GM12878 (cell line): ENCODE data around the gene ADARB1. TPM values are rescaled to one million over a fixed set of nuclear protein-coding genes. Genes with fewer than 3 reads are reported as not detected.

Experiments used
- ATAC-seq: fragments of 200-7000 bp; cut with Tn5 transposase; 3 replicates; pipeline ENCODE4 v1.9.1; 2020; ENCODE audit warnings: mild to moderate bottlenecking, moderate library complexity
- BruUV-seq: library from RNA; stranded (reverse); fragments of 400-500 nt; replicated peaks from 2 replicates; lab custom pipeline; 2021; lab: Mats Ljungman, UMichigan
- CTCF ChIA-PET: fragments of 300-600 bp; sonication (Branson Sonifier 250); formaldehyde crosslinking; extraction: SDS; loops from one replicate; lab custom pipeline; 2021; ENCODE audit warnings: inconsistent platforms; lab: Yijun Ruan, JAX
- POLR2A ChIA-PET: fragments of 350-600 bp; formaldehyde crosslinking; extraction: SDS; loops from one replicate; lab custom pipeline; 2021; ENCODE audit warnings: inconsistent platforms; lab: Charles Lee
- RAD21 ChIA-PET: fragments of 300-600 bp; sonication (Branson Sonifier 250); formaldehyde crosslinking; loops from one replicate; lab custom pipeline; 2023; ENCODE audit warnings: antibody characterized with exemption; ENCODE audit not compliant: unreplicated experiment; lab: Charles Lee
- SMC1A ChIA-PET: fragments of 300-600 bp; sonication (Branson Sonifier 250); formaldehyde crosslinking; loops from one replicate; lab custom pipeline; 2023; ENCODE audit not compliant: unreplicated experiment, uncharacterized antibody; lab: Charles Lee
- DNase-seq: peaks from one replicate; pipeline ENCODE4 v3.0.0-alpha.2; 2011; ENCODE audit warnings: low read depth, low spot score
- FAIRE-seq: peaks from 3 replicates; lab custom pipeline; 2011; peaks lifted over from hg19 to GRCh38; lab: Jason Lieb, UNC
- H2AFZ ChIP-seq: 2 replicates; pipeline ENCODE4 v1.6.0; 2011; ENCODE audit warnings: low read depth, low read length, control low read depth; ENCODE audit not compliant: control insufficient read depth
- H3K27ac ChIP-seq: 2 replicates; pipeline ENCODE4 v1.5.1; 2011; ENCODE audit warnings: control low read depth; ENCODE audit not compliant: control insufficient read depth, insufficient read depth
- H3K27me3 ChIP-seq, 2 experiments: replicated peaks in 1 of 2; 2 replicates each; pipeline versions ENCODE4 v1.6.0 to v1.6.1; 2011; ENCODE audit warnings: low read length in 1 of 2; ENCODE audit not compliant: control insufficient read depth in 2 of 2, insufficient read depth in 2 of 2
- H3K36me3 ChIP-seq, 2 experiments: 2 replicates each; pipeline ENCODE4 v1.5.1; 2011; ENCODE audit warnings: low read length in 1 of 2; ENCODE audit not compliant: control insufficient read depth in 2 of 2, insufficient read depth in 2 of 2
- H3K4me1 ChIP-seq: 2 replicates; pipeline ENCODE4 v1.6.1; 2011; ENCODE audit warnings: mild to moderate bottlenecking, low read length, moderate library complexity, mixed read lengths; ENCODE audit not compliant: control insufficient read depth, insufficient read depth
- H3K4me2 ChIP-seq: 2 replicates; pipeline ENCODE4 v1.6.0; 2011; ENCODE audit warnings: control low read depth; ENCODE audit not compliant: control insufficient read depth, insufficient read depth
- H3K4me3 ChIP-seq: fragments of 200-600 bp; sonication (generic); 2 replicates; pipeline ENCODE4 v1.5.1; 2016
- H3K79me2 ChIP-seq: 2 replicates; pipeline ENCODE4 v1.6.0; 2011; ENCODE audit warnings: low read length; ENCODE audit not compliant: control insufficient read depth, insufficient read depth
- H3K9ac ChIP-seq: 2 replicates; pipeline ENCODE4 v1.8.0; 2011; ENCODE audit warnings: low read length, control low read depth, mixed read lengths; ENCODE audit not compliant: control insufficient read depth, insufficient read depth
- H3K9me3 ChIP-seq: replicated peaks from 3 replicates; pipeline ENCODE4 v1.5.1; 2011; ENCODE audit warnings: mild to moderate bottlenecking, low read length; ENCODE audit not compliant: control insufficient read depth, insufficient read depth
- H4K20me1 ChIP-seq: 2 replicates; pipeline ENCODE4 v1.6.0; 2011; ENCODE audit not compliant: control insufficient read depth, insufficient read depth
- ATF3 ChIP-seq: IDR thresholded peaks from 2 replicates; pipeline ENCODE4 v1.6.1; 2011; ENCODE audit warnings: low read depth, mild to moderate bottlenecking, low read length, moderate library complexity, borderline replicate concordance; ENCODE audit errors: extremely low read depth
- FOS ChIP-seq: IDR thresholded peaks from 3 replicates; pipeline ENCODE4 v1.6.1; 2011; ENCODE audit warnings: borderline replicate concordance; ENCODE audit not compliant: insufficient read length; ENCODE audit errors: extremely low read depth
- IRF5 ChIP-seq: fragments of 450-650 bp; IDR thresholded peaks from 2 replicates; pipeline ENCODE4 v1.6.1; 2017; ENCODE audit warnings: borderline replicate concordance
- MLLT1 ChIP-seq: fragments of 450-650 bp; IDR thresholded peaks from 2 replicates; pipeline ENCODE4 v1.6.1; 2016; ENCODE audit warnings: mild to moderate bottlenecking
- MTA2 ChIP-seq: fragments of 450-650 bp; IDR thresholded peaks from 2 replicates; pipeline ENCODE4 v1.6.1; 2016; ENCODE audit warnings: low read depth, mild to moderate bottlenecking, moderate library complexity
- MYB ChIP-seq: fragments of 150-350 bp; IDR thresholded peaks from 2 replicates; pipeline ENCODE4 v1.6.1; 2014; ENCODE audit warnings: mild to moderate bottlenecking, low read depth, low read length, borderline replicate concordance
- MYC ChIP-seq: IDR thresholded peaks from 2 replicates; pipeline ENCODE4 v1.6.1; 2011; ENCODE audit warnings: mild to moderate bottlenecking, low read length, moderate library complexity, inconsistent platforms; ENCODE audit not compliant: insufficient read depth, insufficient replicate concordance, insufficient read length, severe bottlenecking
- NFYA ChIP-seq: IDR thresholded peaks from 2 replicates; pipeline ENCODE4 v1.6.1; 2011; ENCODE audit warnings: low read depth, mild to moderate bottlenecking, low read length, improper control_type of control experiment, borderline replicate concordance
- SMC3 ChIP-seq: IDR thresholded peaks from 2 replicates; pipeline ENCODE4 v1.6.1; 2011; ENCODE audit warnings: low read length, improper control_type of control experiment, borderline replicate concordance
- ZNF207 ChIP-seq: fragments of 450-650 bp; IDR thresholded peaks from 2 replicates; pipeline ENCODE4 v1.6.1; 2014; ENCODE audit warnings: antibody characterized with exemption, mild to moderate bottlenecking, borderline replicate concordance
- ZNF622 ChIP-seq: fragments of 450-650 bp; IDR thresholded peaks from 2 replicates; pipeline ENCODE4 v1.6.1; 2017; ENCODE audit warnings: mild to moderate bottlenecking, inconsistent platforms
- WGBS: methylation state at CpG from one replicate; pipeline ENCODE4 v1.1.6; 2016; ENCODE audit warnings: low lambda C conversion rate; ENCODE audit not compliant: insufficient replicate concordance, insufficient coverage; ENCODE audit errors: missing lambda C conversion rate; 5-methylcytosine and 5-hydroxymethylcytosine counted together
- in situ Hi-C: fragments of 300-500 bp; cut with MboI; formaldehyde crosslinking; loops from 9 replicates; pipeline ENCODE4 v1.14.3; 2018; ENCODE audit warnings: mixed read lengths
- intact Hi-C: fragments of 100-400 bp; cut with micrococcal nuclease; formaldehyde crosslinking; loops from one replicate; pipeline ENCODE4 v1.14.2; 2022; ENCODE audit not compliant: unreplicated experiment
- polyA plus RNA-seq, 11 experiments: library from polyadenylated mRNA; depleted of rRNA in 4 of 11; unstranded in 6 of 11; stranded (reverse) in 5 of 11; fragments of >200 nt; fragmentation: Nextera tagmentation in 4 of 11; fragmentation: Illumina TruSeq in 1 of 11; extraction: Ambion mirVana in 4 of 11; extraction: Trizol in 1 of 11; gene quantifications; 1 replicate in 1 of 11; 2 replicates in 10 of 11; pipeline versions ENCODE4 v1.2.1 to v1.2.3, GENCODE V29; 2011 to 2016; ENCODE audit warnings: inconsistent platforms in 2 of 11, missing spikeins in 2 of 11, low read depth in 1 of 11
- total RNA-seq, 4 experiments: library from RNA; depleted of rRNA in 3 of 4; stranded (reverse); fragments of >200 nt in 3 of 4; fragmentation: Illumina TruSeq in 1 of 4; extraction: Trizol in 1 of 4; gene quantifications; 2 replicates each; pipeline versions ENCODE4 v1.2.1 to v1.2.3, GENCODE V29; 2013 to 2021

Gene ADARB1
- total and polyA plus RNA-seq, 10 of the 15 experiments (the other 5 are each of a cell fraction or from before 2014, with no cell fraction given), result 5.7 to 61.7 (median 25.3) TPM

- intact Hi-C loops, result no loop called here
Measured at GRCh38 chr21:45183852-45184251, 109.5 kb downstream of the ADARB1 start.

More at GRCh38 chr21:45183852-45184251, 109.5 kb downstream of the ADARB1 start:
- ChIA-PET SMC1A (no interaction called here), POLR2A (no interaction called here), RAD21 (no interaction called here), CTCF (no interaction called here)
- no peak for TF ChIP-seq ZNF207
- no peak for TF ChIP-seq FOS
- TF ChIP-seq MYB, result no peak
- TF ChIP-seq MTA2, result no peak
- no peak for TF ChIP-seq NFYA
- no peak for TF ChIP-seq ATF3
- no peak for TF ChIP-seq IRF5
- TF ChIP-seq MLLT1, result no peak
- TF ChIP-seq MYC, result no peak
- TF ChIP-seq ZNF622, result no peak
- no peak for TF ChIP-seq SMC3
- BruUV-seq, result no TSS peak
- no peak for FAIRE-seq
- Histone ChIP-seq H4K20me1 (no peaks in the 10 kb centered on the region), H3K9me3 (no peaks in the 10 kb centered on the region; the same call in none of the 3 replicates), H3K36me3 (peaks cover 0 to 4% of the 10 kb centered on the region in 2 experiments; a peak in 1 of 4 replicates), H3K79me2 (no peaks in the 10 kb centered on the region), H2AFZ (no peak overlapping the region), H3K27ac (no peak overlapping the region), H3K27me3 (no peaks in the 10 kb centered on the region), H3K4me3 (no peak overlapping the region), H3K4me2 (no peak overlapping the region), H3K9ac (no peak overlapping the region), H3K4me1 (no peaks in the 10 kb centered on the region)
- ATAC-seq, result no peak
- in situ Hi-C loops, result no loop called here
- no peak for DNase-seq
- 43% methylated on average over 2 of the region's 2 CpGs for WGBS
